Measurements from ENCODE around the gene STAG2. TPM values are rescaled to one million over a fixed set of nuclear protein-coding genes. Genes with fewer than 3 reads are reported as not detected.

Gene STAG2
- polyA plus RNA-seq, 3 donors: 20.6 to 56.2 (median 40.9) TPM

- WGBS (ENCODE audit: insufficient coverage): no CpG with 5 or more reads among the region's 2 CpGs
- H3K4me3 Mint-ChIP-seq: no peak overlapping the region
- peak overlapping the region in 2 of 7 donors; percentile 4 to 15 for H3K27ac Mint-ChIP-seq
- no peak overlapping the region for H3K9ac ChIP-seq (ENCODE audit: insufficient read depth, low read length, poor library complexity, severe bottlenecking)
- H4K20me1 ChIP-seq (ENCODE audit: insufficient read depth, low read length): peaks cover 94% of the 10 kb centered on the region
- peaks cover 98% of the 10 kb centered on the region for H3K79me2 ChIP-seq (ENCODE audit: insufficient read depth, low read length)
- H3K27ac ChIP-seq (ENCODE audit: low read depth in 1 of 2, low read length in 2 of 2): peak overlapping the region in 1 of 2 donors; percentile 9
- H3K4me2 ChIP-seq (replicated peaks; ENCODE audit: extremely low read depth, low read length, poor library complexity, severe bottlenecking): no peak overlapping the region
- no peaks in the 10 kb centered on the region for H3K9me3 ChIP-seq (replicated peaks in 1 of 2; ENCODE audit: control insufficient read depth in 1 of 2, insufficient read depth in 1 of 2, low read length in 2 of 2)
- H3K36me3 ChIP-seq (replicated peaks in 1 of 2; ENCODE audit: control insufficient read depth in 1 of 2, insufficient read depth in 2 of 2, low read length in 2 of 2): no peaks in the 10 kb centered on the region
- peaks cover 0 to 1% (median 0%) of the 10 kb centered on the region in 7 donors for H3K9me3 Mint-ChIP-seq
- no peak for TF ChIP-seq CTCF (IDR thresholded peaks at IDR 0.05)
- no peaks in the 10 kb centered on the region for H3K4me1 ChIP-seq (ENCODE audit: control insufficient read depth in 1 of 2, insufficient read depth in 2 of 2, low read length in 2 of 2)
- no peak for DNase-seq
- H3K4me1 Mint-ChIP-seq: peaks cover 15% of the 10 kb centered on the region
- no peak overlapping the region for H2AFZ ChIP-seq (ENCODE audit: insufficient read depth, low read depth, low read length, poor library complexity, severe bottlenecking)
- intact Hi-C loops (cut with micrococcal nuclease): no loop called here
- no peak overlapping the region for H3K4me3 ChIP-seq (replicated peaks in 1 of 3; ENCODE audit: low read depth in 2 of 3, low read length in 3 of 3)
- no peaks in the 10 kb centered on the region for H3K27me3 ChIP-seq (ENCODE audit: control insufficient read depth in 2 of 2, insufficient read depth in 2 of 2, low read length in 2 of 2)
- no peaks in the 10 kb centered on the region for H3K27me3 Mint-ChIP-seq (ENCODE audit: low read depth in 3 of 3)
- no peaks in the 10 kb centered on the region for H3K36me3 Mint-ChIP-seq
Measured at GRCh38 chrX:123986377-123986776, 24.9 kb downstream of the STAG2 start.

- no peak overlapping the region for H3K4me3 ChIP-seq (replicated peaks in 1 of 3; ENCODE audit: low read depth in 2 of 3, low read length in 3 of 3)
- peaks cover 5 to 6% of the 10 kb centered on the region in 2 donors for H3K4me1 ChIP-seq (ENCODE audit: control insufficient read depth in 1 of 2, insufficient read depth in 2 of 2, low read length in 2 of 2)
- intact Hi-C loops (cut with micrococcal nuclease): no loop called here
- H3K27me3 ChIP-seq (ENCODE audit: control insufficient read depth in 2 of 2, insufficient read depth in 2 of 2, low read length in 2 of 2): no peaks in the 10 kb centered on the region
- H3K27ac Mint-ChIP-seq: peak overlapping the region in 6 of 7 donors; percentile 1 to 85 (median 63)
- no peak for DNase-seq
- H3K27me3 Mint-ChIP-seq (ENCODE audit: low read depth in 3 of 3): no peaks in the 10 kb centered on the region
- H3K36me3 ChIP-seq (replicated peaks in 1 of 2; ENCODE audit: control insufficient read depth in 1 of 2, insufficient read depth in 2 of 2, low read length in 2 of 2): no peaks in the 10 kb centered on the region
- H3K36me3 Mint-ChIP-seq: peaks cover 0 to 2% of the 10 kb centered on the region in 2 donors
- no peaks in the 10 kb centered on the region for H3K9me3 ChIP-seq (replicated peaks in 1 of 2; ENCODE audit: control insufficient read depth in 1 of 2, insufficient read depth in 1 of 2, low read length in 2 of 2)
- H3K79me2 ChIP-seq (ENCODE audit: insufficient read depth, low read length): peaks cover 98% of the 10 kb centered on the region
- H3K4me2 ChIP-seq (replicated peaks; ENCODE audit: extremely low read depth, low read length, poor library complexity, severe bottlenecking): no peak overlapping the region
- no peak overlapping the region for H2AFZ ChIP-seq (ENCODE audit: insufficient read depth, low read depth, low read length, poor library complexity, severe bottlenecking)
- peaks cover 0 to 2% (median 0%) of the 10 kb centered on the region in 7 donors for H3K9me3 Mint-ChIP-seq
- no CpG with 5 or more reads among the region's 1 CpG for WGBS (ENCODE audit: insufficient coverage)
- peak overlapping the region in 1 of 2 donors; percentile 41 for H3K27ac ChIP-seq (ENCODE audit: low read depth in 1 of 2, low read length in 2 of 2)
- peaks cover 82% of the 10 kb centered on the region for H4K20me1 ChIP-seq (ENCODE audit: insufficient read depth, low read length)
- H3K9ac ChIP-seq (ENCODE audit: insufficient read depth, low read length, poor library complexity, severe bottlenecking): no peak overlapping the region
- H3K4me3 Mint-ChIP-seq: no peak overlapping the region
- peaks cover 19% of the 10 kb centered on the region for H3K4me1 Mint-ChIP-seq
- TF ChIP-seq CTCF (IDR thresholded peaks at IDR 0.05): no peak
Measured at GRCh38 chrX:123988423-123989111, 27.1 kb downstream of the STAG2 start.
